K562 (cell line): ENCODE data around the gene PINK1. TPM values are rescaled to one million over a fixed set of nuclear protein-coding genes. Genes with fewer than 3 reads are reported as not detected.

ENCODE experiments used
- ATAC-seq: fragments of 200-7000 bp; cut with Tn5 transposase; 3 replicates; pipeline ENCODE4 v1.9.1; 2020; ENCODE audit warnings: moderate library complexity
- BruUV-seq: library from RNA; stranded (reverse); fragments of 400-500 nt; replicated peaks from 2 replicates; lab custom pipeline; 2021; lab: Mats Ljungman, UMichigan
- CTCF ChIA-PET: fragments of 300-600 bp; formaldehyde crosslinking; extraction: SDS; loops from one replicate; lab custom pipeline; 2021; ENCODE audit warnings: low intra/inter-chr PET ratio; lab: Yijun Ruan, JAX
- POLR2A ChIA-PET: fragments of 300-600, 350-650 bp; sonication (Branson Sonifier 250); formaldehyde crosslinking; extraction: SDS; loops from one replicate; lab custom pipeline; 2021; ENCODE audit warnings: antibody characterized with exemption, inconsistent platforms; lab: Yijun Ruan, JAX
- DNase-seq, 4 experiments: peaks; one replicate each; pipeline versions ENCODE4 v3.0.0 to v3.0.0-alpha.2; 2011 to 2018; ENCODE audit warnings: low spot score in 3 of 4, mixed read lengths in 3 of 4; ENCODE audit errors: extremely low read depth in 1 of 4
- FAIRE-seq: peaks from 2 replicates; lab custom pipeline; 2011; peaks lifted over from hg19 to GRCh38; lab: Jason Lieb, UNC
- H2AFZ ChIP-seq: 2 replicates; pipeline ENCODE4 v1.6.0; 2011; ENCODE audit warnings: low read depth, low read length, control low read depth, inconsistent platforms
- H3K27ac ChIP-seq: fragments of 200-600 bp; 3 replicates; pipeline ENCODE4 v1.8.0; 2011; ENCODE audit warnings: low read depth, mild to moderate bottlenecking, control low read depth, inconsistent platforms, low read length, moderate library complexity, mixed read lengths; ENCODE audit errors: extremely low read depth
- H3K27me3 ChIP-seq, 2 experiments: fragments of 300-600 bp in 1 of 2; 2 replicates in 1 of 2; 3 replicates in 1 of 2; pipeline versions ENCODE4 v1.6.0 to v1.8.0; 2011; ENCODE audit warnings: inconsistent platforms in 2 of 2, low read length in 2 of 2, mild to moderate bottlenecking in 1 of 2, mixed read lengths in 1 of 2, moderate library complexity in 1 of 2; ENCODE audit not compliant: control insufficient read depth in 2 of 2, insufficient read depth in 2 of 2
- H3K36me3 ChIP-seq: fragments of 300-600 bp; 3 replicates; pipeline ENCODE4 v1.8.0; 2011; ENCODE audit warnings: mild to moderate bottlenecking, low read length, inconsistent platforms; ENCODE audit not compliant: control insufficient read depth, insufficient read depth
- H3K4me1 ChIP-seq, 2 experiments: fragments of 200-600 bp in 1 of 2; replicated peaks in 1 of 2; 2 replicates in 1 of 2; 3 replicates in 1 of 2; pipeline versions ENCODE4 v1.5.1 to v1.8.0; 2011; ENCODE audit warnings: inconsistent platforms in 2 of 2, low read length in 2 of 2, mild to moderate bottlenecking in 1 of 2, mixed read lengths in 1 of 2, moderate library complexity in 1 of 2; ENCODE audit not compliant: control insufficient read depth in 2 of 2, insufficient read depth in 2 of 2
- H3K4me2 ChIP-seq: 2 replicates; pipeline ENCODE4 v1.6.1; 2011; ENCODE audit warnings: low read length, control low read depth, inconsistent platforms, mixed read lengths; ENCODE audit not compliant: insufficient read depth
- H3K4me3 ChIP-seq: fragments of 200-600 bp; sonication (generic), shearing (Covaris generic); 2 replicates; pipeline ENCODE4 v1.5.1; 2016; ENCODE audit warnings: control low read depth, inconsistent platforms
- H3K79me2 ChIP-seq: fragments of 200-600 bp; 3 replicates; pipeline ENCODE4 v1.8.0; 2011; ENCODE audit warnings: low read length, inconsistent platforms; ENCODE audit not compliant: control insufficient read depth, insufficient read depth
- H3K9ac ChIP-seq, 2 experiments: 2 replicates each; pipeline versions ENCODE4 v1.6.0 to v1.6.1; 2011; ENCODE audit warnings: low read depth in 2 of 2, low read length in 2 of 2, control low read depth in 1 of 2, inconsistent platforms in 1 of 2, mild to moderate bottlenecking in 1 of 2, mixed read lengths in 1 of 2; ENCODE audit not compliant: insufficient read depth in 1 of 2
- H3K9me1 ChIP-seq: one replicate; pipeline ENCODE4 v1.6.0; 2011; ENCODE audit warnings: inconsistent platforms, mild to moderate bottlenecking, low read length, moderate library complexity; ENCODE audit not compliant: control insufficient read depth, insufficient read depth
- H3K9me3 ChIP-seq: replicated peaks from 2 replicates; pipeline ENCODE4 v1.5.1; 2011; ENCODE audit warnings: low read depth, low read length, inconsistent platforms; ENCODE audit not compliant: control insufficient read depth, insufficient read depth
- H4K20me1 ChIP-seq: replicated peaks from 2 replicates; pipeline ENCODE4 v1.6.1; 2011; ENCODE audit warnings: low read length, inconsistent platforms, mixed read lengths; ENCODE audit not compliant: control insufficient read depth, insufficient read depth
- FOXK2 ChIP-seq, 2 experiments: fragments of 450-650 bp; IDR thresholded peaks in 1 of 2; conservative IDR thresholded peaks in 1 of 2; 2 replicates each; pipeline ENCODE4 v1.6.1; 2016; ENCODE audit warnings: low read depth in 2 of 2, mild to moderate bottlenecking in 1 of 2
- HNRNPH1 ChIP-seq: fragments of 200-400 bp; formaldehyde crosslinking; optimal IDR thresholded peaks from 2 replicates; pipeline ENCODE3; 2017; ENCODE audit warnings: low read depth, mild to moderate bottlenecking, low read length, moderate library complexity
- NFIX ChIP-seq: fragments of 250-450 bp; sonication (Bioruptor Pico); IDR thresholded peaks from 2 replicates; pipeline ENCODE4 v1.4.0; 2020; ENCODE audit warnings: low read depth, mild to moderate bottlenecking, moderate library complexity
- RBM39 ChIP-seq: fragments of 200-400 bp; formaldehyde crosslinking; optimal IDR thresholded peaks from 2 replicates; pipeline ENCODE3; 2018; ENCODE audit warnings: low read depth, low read length
- WGBS: fragments of 100-300 bp; shearing (Covaris generic); methylation state at CpG from one replicate; pipeline ENCODE4 v1.1.6; 2016; ENCODE audit warnings: low coverage, mixed read lengths; ENCODE audit not compliant: insufficient coverage; ENCODE audit errors: missing lambda C conversion rate; 5-methylcytosine and 5-hydroxymethylcytosine counted together
- in situ Hi-C: fragments of 300-500 bp; cut with MboI; formaldehyde crosslinking; loops from 4 replicates; pipeline ENCODE4 v1.15.0; 2018; ENCODE audit warnings: inconsistent platforms, mixed read lengths
- intact Hi-C: fragments of 100-400 bp; cut with micrococcal nuclease; formaldehyde crosslinking; loops from 2 replicates; pipeline ENCODE4 v1.14.2; 2022
- polyA plus RNA-seq, 8 experiments: library from polyadenylated mRNA; depleted of rRNA in 4 of 8; stranded (reverse) in 5 of 8; unstranded in 3 of 8; fragments of >200 nt; fragmentation: Nextera tagmentation in 2 of 8; fragmentation: Illumina TruSeq in 1 of 8; extraction: Ambion mirVana in 2 of 8; extraction: Trizol in 1 of 8; gene quantifications; 2 replicates each; pipeline versions ENCODE4 v1.2.1 to v1.2.3, GENCODE V29; 2011 to 2014; ENCODE audit warnings: inconsistent platforms in 1 of 8, missing spikeins in 1 of 8
- total RNA-seq, 7 experiments: library from RNA; depleted of rRNA in 6 of 7; stranded (reverse); fragments of >200 nt in 6 of 7; fragmentation: Illumina TruSeq in 2 of 7; extraction: Trizol in 2 of 7; gene quantifications; 2 replicates each; pipeline versions ENCODE4 v1.2.1 to v1.2.3, GENCODE V29; 2011 to 2021; ENCODE audit warnings: low replicate concordance in 1 of 7
- TF ChIP-seq, protein P1 (sequence below): fragments of 450-650 bp; formaldehyde crosslinking; IDR thresholded peaks from 2 replicates; pipeline ENCODE4 v1.4.0; 2020; ENCODE audit warnings: mild to moderate bottlenecking, moderate library complexity
- TF ChIP-seq, protein P2 (sequence below): fragments of 250-450 bp; sonication (Bioruptor Pico); IDR thresholded peaks from 2 replicates; pipeline ENCODE4 v1.5.0; 2022; ENCODE audit warnings: mild to moderate bottlenecking
- TF ChIP-seq, protein P3 (sequence below): fragments of 450-650 bp; formaldehyde crosslinking; IDR thresholded peaks from 2 replicates; pipeline ENCODE4 v1.4.0; 2020; ENCODE audit warnings: mild to moderate bottlenecking, moderate library complexity
- TF ChIP-seq, protein P4 (sequence below), 2 experiments: fragments of 450-650 bp; IDR thresholded peaks; 2 replicates each; pipeline ENCODE4 v1.6.1; 2018; ENCODE audit warnings: mild to moderate bottlenecking in 2 of 2, low read depth in 1 of 2; ENCODE audit not compliant: partially characterized antibody in 2 of 2

Gene PINK1
- total and polyA plus RNA-seq, 9 of the 15 experiments (the other 6 are each of a cell fraction or from before 2014, with no cell fraction given), result 1.5 to 11.3 (median 6.8) TPM

DNA sequence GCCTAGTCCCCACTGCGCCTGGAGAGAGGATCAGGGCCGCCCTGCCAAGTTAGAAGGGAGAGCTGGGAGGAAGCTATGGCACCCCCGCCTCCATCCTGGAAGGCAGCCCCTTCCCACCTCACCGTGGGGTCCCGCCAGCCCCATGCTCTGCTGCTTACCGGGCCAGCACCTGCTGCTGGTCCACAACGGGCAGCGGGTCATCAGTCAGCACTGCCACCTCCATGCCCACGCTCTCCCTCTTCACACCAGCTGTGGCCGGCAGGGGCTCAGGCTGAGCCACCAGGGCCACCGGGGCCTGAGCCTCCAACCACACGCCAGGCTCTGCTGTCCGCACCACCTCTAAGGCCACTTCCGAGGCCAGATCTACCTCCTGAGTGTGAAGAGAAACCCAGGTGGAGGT is 51.4 kb downstream of the PINK1 start:
- ATAC-seq (no peak), FAIRE-seq (no peak), DNase-seq (no peak)
- no TSS peak for BruUV-seq
- no peak overlapping the region for H2AFZ ChIP-seq
- peaks cover 60 to 83% of the 10 kb centered on the region in 2 experiments for H3K27me3 ChIP-seq
- ChIA-PET POLR2A (interaction anchor here (0.6 kb wide), 2 partner anchors 20 to 586 kb away, joined by 3 read pairs; no protein-coding TSS in a partner anchor), CTCF (no interaction called here)
- peaks cover 0 to 27% of the 10 kb centered on the region in 2 experiments; a peak in 2 of 5 replicates for H3K4me1 ChIP-seq
- H4K20me1 ChIP-seq, result 0 out of 2 replicates have a peak, but pooled peaks cover 6% of the 10 kb centered on the region
- no peak overlapping the region for H3K4me2 ChIP-seq
- H3K9ac ChIP-seq, result 0 out of 4 replicates have a peak overlapping the region, but pooled peaks of 1 of the 2 experiments have one; percentile 43
- no peaks in the 10 kb centered on the region for H3K9me1 ChIP-seq
- no peaks in the 10 kb centered on the region for H3K79me2 ChIP-seq
- H3K36me3 ChIP-seq, result no peaks in the 10 kb centered on the region
- no peak overlapping the region for H3K27ac ChIP-seq
- intact Hi-C loops (no loop called here), in situ Hi-C loops (no loop called here)
- H3K9me3 ChIP-seq, result no peaks in the 10 kb centered on the region
- TF ChIP-seq FOXK2 (conservative IDR thresholded peaks at IDR 0.05 in 1 of 2, IDR thresholded peaks at IDR 0.05 in 1 of 2; ENCODE audit: low read depth in 2 of 2), result no peak
- TF ChIP-seq, protein P1, sequence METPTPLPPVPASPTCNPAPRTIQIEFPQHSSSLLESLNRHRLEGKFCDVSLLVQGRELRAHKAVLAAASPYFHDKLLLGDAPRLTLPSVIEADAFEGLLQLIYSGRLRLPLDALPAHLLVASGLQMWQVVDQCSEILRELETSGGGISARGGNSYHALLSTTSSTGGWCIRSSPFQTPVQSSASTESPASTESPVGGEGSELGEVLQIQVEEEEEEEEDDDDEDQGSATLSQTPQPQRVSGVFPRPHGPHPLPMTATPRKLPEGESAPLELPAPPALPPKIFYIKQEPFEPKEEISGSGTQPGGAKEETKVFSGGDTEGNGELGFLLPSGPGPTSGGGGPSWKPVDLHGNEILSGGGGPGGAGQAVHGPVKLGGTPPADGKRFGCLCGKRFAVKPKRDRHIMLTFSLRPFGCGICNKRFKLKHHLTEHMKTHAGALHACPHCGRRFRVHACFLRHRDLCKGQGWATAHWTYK (CRISPR knock-in tag), result no peak
- TF ChIP-seq NFIX (CRISPR knock-in tag), result no peak
- TF ChIP-seq, protein P2, sequence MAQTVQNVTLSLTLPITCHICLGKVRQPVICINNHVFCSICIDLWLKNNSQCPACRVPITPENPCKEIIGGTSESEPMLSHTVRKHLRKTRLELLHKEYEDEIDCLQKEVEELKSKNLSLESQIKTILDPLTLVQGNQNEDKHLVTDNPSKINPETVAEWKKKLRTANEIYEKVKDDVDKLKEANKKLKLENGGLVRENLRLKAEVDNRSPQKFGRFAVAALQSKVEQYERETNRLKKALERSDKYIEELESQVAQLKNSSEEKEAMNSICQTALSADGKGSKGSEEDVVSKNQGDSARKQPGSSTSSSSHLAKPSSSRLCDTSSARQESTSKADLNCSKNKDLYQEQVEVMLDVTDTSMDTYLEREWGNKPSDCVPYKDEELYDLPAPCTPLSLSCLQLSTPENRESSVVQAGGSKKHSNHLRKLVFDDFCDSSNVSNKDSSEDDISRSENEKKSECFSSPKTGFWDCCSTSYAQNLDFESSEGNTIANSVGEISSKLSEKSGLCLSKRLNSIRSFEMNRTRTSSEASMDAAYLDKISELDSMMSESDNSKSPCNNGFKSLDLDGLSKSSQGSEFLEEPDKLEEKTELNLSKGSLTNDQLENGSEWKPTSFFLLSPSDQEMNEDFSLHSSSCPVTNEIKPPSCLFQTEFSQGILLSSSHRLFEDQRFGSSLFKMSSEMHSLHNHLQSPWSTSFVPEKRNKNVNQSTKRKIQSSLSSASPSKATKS (CRISPR knock-in tag), result no peak
- no peak for TF ChIP-seq RBM39
- no peak for TF ChIP-seq HNRNPH1
- TF ChIP-seq, protein P3, sequence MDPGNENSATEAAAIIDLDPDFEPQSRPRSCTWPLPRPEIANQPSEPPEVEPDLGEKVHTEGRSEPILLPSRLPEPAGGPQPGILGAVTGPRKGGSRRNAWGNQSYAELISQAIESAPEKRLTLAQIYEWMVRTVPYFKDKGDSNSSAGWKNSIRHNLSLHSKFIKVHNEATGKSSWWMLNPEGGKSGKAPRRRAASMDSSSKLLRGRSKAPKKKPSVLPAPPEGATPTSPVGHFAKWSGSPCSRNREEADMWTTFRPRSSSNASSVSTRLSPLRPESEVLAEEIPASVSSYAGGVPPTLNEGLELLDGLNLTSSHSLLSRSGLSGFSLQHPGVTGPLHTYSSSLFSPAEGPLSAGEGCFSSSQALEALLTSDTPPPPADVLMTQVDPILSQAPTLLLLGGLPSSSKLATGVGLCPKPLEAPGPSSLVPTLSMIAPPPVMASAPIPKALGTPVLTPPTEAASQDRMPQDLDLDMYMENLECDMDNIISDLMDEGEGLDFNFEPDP (CRISPR knock-in tag), result no peak
- TF ChIP-seq, protein P4, sequence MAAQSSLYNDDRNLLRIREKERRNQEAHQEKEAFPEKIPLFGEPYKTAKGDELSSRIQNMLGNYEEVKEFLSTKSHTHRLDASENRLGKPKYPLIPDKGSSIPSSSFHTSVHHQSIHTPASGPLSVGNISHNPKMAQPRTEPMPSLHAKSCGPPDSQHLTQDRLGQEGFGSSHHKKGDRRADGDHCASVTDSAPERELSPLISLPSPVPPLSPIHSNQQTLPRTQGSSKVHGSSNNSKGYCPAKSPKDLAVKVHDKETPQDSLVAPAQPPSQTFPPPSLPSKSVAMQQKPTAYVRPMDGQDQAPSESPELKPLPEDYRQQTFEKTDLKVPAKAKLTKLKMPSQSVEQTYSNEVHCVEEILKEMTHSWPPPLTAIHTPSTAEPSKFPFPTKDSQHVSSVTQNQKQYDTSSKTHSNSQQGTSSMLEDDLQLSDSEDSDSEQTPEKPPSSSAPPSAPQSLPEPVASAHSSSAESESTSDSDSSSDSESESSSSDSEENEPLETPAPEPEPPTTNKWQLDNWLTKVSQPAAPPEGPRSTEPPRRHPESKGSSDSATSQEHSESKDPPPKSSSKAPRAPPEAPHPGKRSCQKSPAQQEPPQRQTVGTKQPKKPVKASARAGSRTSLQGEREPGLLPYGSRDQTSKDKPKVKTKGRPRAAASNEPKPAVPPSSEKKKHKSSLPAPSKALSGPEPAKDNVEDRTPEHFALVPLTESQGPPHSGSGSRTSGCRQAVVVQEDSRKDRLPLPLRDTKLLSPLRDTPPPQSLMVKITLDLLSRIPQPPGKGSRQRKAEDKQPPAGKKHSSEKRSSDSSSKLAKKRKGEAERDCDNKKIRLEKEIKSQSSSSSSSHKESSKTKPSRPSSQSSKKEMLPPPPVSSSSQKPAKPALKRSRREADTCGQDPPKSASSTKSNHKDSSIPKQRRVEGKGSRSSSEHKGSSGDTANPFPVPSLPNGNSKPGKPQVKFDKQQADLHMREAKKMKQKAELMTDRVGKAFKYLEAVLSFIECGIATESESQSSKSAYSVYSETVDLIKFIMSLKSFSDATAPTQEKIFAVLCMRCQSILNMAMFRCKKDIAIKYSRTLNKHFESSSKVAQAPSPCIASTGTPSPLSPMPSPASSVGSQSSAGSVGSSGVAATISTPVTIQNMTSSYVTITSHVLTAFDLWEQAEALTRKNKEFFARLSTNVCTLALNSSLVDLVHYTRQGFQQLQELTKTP (IDR thresholded peaks at IDR 0.05; ENCODE audit: low read depth in 1 of 2, partially characterized antibody in 2 of 2), result no peak
- no peak overlapping the region for H3K4me3 ChIP-seq
- 30% methylated on average over 14 of the region's 14 CpGs for WGBS
